Activated T-helper 1 cell treated with Interleukin-2 at 50 U/mL for 16 hours (primary cell): ENCODE measurements around the gene IDH2.

Source experiments
- DNase-seq: peaks from one replicate; pipeline ENCODE4 v3.0.0-alpha.2; 2020; ENCODE audit warnings: low read depth

The IDH2 gene

DNA sequence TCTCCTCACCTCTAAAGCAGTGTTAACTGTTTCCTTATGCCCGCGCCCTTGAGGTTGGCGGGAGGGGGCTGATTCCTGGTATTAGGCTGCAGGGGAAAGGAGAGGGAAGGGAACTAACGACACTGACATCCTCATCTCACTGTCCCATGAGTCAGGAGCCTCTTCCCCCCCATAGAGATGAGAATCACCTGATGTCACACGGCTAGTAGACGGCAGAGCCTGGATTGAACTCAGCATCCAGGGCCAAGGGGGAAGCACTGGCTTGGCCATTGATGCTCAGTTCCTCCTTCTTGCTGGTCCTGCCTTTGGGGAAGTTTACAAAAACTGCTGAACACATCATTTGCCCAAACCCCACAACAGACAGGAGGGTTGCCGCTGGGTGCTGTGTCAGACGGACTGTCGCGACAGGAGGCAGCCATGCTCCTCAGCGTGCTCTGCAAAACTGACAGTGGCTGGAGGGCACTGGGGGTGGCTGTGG, 38.5 kb downstream of the IDH2 start:
- no peak for DNase-seq

DNA sequence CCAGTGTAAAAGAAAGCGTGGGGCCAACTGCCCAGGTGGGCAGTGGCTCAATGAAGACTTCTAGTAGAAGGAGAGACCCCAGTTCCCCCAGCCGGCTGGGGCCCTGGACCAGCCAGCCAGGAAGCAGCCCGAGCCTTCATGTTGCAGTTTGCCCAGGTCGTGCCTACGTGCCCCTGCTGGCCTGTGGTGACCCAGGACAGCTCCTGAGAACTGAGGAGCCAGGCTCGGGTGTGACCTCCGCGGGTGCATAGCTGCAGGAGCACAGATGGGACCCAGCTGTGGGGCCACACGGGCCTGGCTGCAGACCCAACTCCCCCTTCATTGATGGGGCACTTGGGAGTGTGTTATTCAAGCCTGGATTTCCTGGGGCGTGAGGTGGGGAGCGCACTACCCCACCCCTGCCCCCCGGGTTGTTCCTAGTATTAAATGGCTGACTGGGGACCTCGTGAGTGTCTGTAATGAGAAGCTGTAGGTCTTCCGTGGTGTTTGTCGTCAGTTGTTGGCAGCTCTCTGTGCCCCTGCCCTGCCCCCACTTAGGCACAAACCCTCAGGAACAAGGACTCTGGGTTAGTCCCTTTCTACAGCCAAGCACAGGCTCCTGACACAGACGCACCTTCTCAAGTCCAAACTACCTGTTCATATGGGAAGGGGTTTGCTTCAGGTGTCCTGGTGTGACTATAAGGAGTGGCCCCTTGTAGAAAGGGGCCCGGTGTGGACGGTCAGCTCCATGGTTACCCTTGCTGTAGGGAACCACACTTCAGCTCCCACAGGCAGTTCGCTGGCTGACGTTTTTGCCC, 39.1 kb downstream of the IDH2 start:
- no peak for DNase-seq

DNA sequence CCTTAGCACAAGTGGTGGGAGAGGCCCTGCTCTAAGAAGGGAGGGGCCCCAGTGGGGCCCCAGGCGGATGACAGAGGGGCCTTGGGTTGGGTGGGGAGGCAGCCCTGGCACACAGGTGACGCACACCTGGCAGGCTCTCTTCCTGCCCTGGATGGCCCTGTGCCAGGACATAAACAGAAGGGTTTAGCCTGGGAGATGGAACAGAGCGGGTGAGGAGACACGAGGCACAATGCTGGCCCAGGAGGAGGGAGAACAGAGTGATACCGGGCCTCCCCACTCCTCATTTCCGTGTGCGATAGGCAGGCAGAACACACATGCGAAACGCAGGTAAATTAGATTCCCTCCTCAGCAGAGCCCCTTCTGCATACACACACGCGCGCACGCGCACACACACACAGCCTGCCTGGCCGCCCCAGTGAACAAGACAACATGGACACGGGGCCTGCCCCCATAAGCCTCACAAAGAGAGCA, 39.8 kb downstream of the IDH2 start:
- peak; percentile 27 for DNase-seq

DNA sequence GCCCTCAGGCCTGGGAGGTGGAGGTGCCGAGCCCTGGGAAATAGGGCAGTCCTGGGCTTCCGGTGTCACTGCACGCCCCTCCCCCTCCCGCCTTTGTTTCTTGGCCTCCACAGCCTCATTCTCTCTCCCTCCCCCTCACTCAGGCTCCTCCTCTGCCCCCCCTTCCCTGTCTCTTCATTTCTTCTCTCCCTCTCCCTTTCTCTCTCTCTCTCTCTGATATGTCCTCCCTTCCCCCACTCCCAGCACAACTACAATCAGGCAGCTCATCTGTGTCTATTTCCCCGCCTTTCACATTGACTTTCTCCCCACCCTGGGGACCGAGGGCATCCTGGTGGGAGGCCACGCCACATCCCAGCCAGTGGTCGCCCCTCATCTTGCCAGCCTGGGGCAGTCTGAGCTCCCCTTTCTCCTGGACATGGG, 40.2 kb downstream of the IDH2 start:
- DNase-seq = peak; percentile 20

DNA sequence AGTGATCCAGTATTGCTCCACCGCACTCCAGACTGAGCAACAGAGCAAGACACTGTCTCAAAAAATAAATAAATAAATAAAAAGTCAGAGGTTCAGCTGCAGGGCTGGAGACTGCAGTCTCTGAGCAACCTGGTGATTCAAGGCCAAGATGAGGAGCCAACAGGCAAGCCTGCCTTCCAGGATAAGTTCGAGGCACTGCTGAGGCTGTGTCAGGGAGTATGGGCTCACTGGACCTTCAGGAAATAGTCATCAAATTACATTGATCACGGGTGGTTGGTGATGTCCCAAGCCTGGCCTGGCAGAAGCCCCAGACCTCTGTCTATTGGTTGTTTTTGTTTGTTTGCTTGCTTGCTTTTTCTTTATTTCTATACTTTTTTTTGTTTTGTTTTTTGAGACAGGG, 41.5 kb downstream of the IDH2 start:
- no peak for DNase-seq

DNA sequence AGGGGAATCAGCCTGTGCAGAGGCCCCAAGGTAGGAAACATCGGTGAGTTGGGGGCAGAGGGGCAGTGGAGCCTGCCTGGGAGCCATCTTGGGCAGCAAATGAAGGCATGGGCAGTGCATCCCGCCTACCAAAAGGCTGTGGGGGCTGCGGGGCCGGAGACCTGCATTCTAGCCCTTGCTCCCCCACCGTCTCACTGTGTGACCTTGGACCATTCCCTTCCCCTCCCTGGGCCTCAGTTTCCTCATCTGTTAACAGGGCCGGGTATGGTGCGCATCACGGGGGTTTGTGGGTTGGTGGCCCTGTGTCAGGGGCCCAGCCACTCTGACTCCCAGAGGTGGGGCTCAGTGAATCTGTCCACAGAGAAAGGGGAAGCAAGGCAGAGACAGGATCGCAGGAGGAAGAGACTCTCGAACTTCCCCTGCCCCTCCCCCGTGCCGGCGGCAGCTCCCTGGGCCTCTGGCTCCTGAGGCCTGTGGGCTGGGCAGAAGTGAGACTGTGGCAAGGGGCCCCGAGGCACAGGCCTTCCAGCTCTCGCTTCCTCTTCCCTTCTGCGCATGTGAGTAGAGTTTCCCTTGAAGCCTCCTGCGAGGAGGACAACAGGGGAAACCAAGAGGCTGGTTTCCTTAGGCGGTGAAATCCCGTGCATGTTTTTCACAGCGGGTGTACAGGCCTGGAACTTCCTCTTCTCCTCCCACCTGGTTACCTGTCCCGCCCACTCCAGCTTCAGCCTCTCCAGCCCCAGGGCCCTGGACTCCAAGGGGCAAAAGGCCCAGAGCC, 42.9 kb downstream of the IDH2 start:
- DNase-seq = peak; percentile 46

DNA sequence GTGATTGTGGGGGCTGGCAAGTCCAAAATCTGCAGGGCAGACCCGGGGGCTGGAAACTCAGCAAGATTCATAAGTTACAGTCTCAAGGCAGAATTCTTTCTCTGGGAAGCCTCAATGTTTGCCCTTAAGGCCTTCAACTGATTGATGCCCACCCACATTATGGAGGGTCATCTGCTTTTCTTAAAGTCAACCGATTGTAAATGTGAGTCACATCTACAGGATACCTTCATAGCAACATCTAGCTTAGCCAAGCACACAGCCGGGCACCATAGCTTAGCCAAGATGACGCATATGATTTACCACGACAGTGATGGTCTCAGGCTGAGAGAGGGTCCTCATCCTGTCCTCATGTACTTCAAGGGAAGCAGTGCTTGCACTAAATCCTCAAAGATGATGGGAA, 43.5 kb downstream of the IDH2 start:
- no peak for DNase-seq

DNA sequence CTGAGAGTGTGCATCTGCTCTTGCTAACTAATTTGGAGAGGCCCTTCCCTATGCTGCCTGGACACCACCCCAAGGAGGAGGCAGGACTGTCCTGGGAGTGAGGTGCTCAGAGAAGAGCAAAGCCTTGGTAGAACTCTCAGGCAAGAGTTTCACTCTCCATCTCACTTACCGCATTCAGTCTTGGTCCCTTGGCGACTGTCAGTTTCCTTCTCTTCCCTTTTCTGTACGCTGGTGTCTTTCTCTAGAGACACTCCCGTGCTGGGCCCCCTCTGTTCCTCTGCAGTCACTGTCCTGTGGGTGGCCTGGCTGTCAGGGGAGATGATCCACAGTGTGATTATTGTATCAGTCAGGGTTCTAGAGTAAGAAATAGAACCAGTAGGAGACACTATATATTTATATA, 44.0 kb downstream of the IDH2 start:
- no peak for DNase-seq

DNA sequence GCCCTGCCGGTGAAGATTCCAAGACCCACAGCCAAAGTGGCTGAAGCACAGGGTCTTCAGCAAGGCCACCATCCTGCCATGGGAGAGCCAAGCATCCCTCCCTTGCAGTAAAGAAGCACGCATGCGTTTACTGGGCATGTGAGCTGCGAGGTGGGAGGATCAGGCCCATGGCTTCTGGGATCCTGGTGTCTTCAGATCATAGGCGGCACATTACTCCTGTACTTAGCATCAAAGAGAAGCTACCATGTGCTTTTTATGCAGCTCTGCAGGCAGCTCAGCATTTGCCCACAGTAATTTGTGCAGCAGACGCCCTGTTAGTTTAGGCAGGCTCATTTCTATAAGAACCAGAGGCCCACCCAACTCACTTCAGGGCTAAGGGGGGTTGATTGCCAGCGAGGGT, 45.7 kb downstream of the IDH2 start:
- DNase-seq = no peak

DNA sequence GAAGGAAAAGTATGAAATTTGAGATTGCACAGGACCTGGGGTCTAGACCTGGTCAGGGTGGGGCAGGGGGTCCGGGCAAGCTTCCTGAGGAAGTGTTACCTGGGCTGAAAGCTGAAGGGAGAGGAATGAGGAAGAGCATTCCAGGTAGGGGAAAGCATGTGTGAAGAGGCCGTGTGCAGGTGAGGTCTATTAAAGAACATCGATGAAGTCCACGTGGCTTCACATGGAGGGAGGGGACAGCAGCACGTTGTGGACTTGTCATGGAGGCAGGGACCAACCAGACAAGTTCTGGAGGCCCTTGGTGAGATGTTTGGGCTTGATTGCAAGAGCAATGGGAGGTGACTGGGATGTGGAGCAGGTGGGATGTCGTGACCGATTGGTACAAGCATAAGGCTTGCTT, 47.1 kb downstream of the IDH2 start:
- no peak for DNase-seq

DNA sequence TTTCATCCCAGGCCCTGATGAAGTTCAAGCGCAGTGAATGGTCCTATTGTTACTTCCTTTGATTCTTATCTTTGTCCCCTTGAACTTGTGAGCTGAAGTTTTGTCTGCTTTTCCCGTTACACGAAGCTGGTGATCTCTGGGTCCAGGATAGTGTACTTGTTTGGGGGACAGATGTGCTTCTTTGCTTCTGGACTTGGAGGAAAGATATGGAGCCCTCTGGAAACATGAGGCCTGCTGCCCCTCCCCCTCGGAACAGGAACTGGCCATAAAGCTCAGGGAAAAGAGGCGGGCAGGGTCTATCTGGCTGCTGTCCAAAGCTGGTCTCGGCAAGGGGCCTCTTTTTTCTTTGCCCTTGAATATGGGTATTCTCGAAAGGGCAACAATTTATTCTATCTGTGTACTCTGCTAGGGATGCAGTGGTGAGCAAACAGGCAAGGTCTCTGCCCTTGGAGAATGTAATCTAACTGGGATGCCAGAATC, 47.6 kb downstream of the IDH2 start:
- no peak for DNase-seq

DNA sequence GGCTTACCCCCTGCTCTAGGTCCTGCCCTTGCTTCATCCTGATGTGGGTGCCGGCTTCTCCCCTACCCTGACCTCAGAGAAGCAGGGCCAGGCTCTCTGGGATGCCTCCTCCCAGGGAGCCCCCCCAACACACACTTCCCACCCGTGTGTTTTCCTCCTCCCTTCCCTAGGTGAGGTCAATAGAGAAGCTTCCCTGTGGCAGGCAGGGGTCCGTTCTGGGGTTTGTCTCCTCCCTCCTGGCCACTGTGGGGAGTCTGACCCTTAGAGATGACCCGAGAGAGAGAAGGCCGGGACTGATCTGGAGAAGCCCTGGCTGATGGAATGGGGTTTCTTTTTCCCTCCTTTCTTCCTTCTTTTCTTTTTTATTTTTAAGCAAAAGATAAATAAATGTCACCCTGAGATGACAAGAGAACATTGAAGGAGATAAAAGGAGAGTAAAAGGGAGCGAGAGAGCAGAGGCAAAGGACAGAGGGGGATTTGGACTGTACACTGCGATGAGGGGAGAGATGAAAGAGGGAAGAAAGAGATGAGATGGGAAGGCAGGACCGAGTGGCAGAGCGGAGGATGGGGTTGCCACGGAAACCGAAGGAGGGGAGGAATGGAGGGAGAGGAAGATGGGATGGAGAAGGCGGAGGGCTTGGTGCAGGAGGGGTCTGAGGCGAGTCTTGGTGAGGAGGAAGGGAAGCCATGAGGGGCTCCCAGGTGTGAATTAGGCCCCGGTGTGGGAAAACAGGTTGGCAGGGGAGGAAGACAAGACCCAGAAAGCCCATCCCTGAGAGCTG, 48.4 kb downstream of the IDH2 start:
- no peak for DNase-seq

DNA sequence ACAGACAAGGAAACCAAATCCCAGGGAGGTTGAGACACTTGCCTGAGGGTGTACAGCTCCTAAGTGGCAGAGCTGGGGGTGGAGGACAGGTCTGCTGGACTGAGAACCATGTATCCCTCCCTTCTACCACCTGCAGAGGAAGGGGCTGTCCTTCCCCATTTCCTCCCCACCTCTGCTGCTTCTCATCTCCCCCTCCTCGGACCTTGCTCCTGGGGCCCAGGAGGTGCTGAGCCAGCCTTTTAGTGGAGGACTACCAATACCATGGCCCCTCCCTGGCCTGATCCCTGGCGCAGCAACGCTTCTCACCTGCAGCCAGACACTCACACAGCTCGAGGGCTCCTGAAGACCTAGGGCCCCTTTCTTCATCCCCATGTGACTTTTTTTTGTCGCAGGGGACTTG, 50.4 kb downstream of the IDH2 start:
- no peak for DNase-seq

DNA sequence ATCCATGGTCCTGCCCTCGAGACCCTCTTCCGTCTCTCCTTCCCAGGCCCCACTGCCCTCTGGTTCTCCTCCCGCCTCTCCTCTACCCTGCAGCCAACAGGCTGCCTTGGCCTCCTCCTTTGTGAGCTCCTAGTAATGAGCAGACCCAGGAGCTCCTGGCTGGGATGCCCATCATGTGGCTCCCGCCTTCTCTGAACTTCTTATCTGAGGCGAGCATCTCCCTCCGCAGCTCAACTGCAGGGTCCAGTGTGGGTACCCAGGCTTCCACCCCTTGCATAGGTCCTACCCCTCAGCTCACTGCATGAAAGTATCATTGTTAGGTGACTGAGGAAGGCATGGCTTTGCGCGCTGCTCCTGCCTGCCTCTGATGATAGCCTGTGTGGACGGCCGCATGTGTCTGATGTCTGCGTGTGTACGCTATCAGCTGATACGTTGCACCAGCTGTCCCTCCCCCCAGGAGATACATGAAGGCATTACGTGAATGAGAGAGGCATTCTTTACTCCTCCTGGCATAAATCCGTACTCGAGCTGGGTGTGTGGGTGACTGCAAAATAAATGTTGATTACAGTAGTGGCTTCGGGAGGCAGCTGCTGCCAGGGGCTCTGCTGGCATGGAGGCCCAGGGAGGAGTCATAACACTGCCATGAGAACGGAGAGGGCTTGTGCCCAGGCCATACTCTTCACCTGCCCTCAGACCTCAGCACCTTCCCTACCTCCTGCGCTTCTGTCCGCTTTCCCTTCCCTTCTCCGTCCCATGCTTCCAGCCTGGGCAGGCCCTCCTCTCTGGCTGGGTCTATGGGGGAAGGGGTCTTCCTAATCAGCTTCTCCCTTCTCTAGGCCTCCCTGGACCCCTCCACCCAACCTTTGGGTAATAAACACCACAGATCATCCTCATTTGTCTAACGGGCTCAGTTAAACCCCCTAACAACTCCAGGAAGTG, 52.3 kb downstream of the IDH2 start:
- no peak for DNase-seq

DNA sequence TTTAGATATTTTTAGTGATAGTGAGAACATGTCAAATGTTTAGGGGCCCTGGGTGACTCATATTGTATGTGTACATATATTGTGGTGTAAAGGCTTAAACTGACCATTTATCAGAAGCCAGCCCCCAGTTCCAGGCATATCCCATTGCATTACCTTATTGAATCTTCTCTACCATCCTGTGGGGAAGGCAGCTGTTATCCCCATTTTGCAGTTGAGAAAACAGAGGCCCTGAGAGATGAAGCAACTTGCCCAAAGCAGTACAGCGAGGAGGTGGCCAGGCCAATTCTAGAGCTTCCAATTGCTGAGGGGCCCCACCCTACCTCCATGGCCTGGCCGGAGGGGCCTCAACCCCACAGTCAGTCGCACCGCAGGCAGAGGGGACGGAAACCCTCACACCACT, 53.2 kb downstream of the IDH2 start:
- no peak for DNase-seq

DNA sequence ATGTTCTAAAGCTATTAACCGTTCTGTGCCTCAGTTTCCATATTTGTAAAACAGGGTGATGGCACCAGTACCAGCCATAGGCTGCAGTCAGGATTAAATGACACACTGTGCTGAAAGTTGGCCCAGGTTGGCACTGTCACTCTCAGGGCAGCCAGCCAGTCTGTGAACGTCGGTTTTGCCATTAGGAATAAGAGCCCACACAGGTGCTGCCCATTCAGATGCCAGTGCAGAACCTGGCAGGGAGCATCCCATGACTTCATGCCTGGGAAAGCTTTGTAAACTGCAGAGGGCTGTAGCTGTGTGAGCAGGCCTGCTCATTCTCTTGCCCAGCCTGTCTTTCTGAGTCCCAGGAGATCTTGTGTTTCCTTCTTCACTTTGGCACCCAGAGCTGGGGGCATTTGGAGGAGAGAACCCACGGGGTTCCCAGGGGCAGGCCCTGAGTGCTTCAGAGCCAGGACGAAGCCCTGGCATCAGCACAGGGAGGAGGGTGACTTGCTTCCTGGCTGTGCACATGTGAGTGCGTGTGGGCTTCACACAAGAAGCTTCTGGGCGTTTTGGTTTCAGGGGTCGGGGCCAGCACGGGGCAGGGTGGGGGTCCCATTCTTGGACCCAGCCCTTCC, 54.2 kb downstream of the IDH2 start:
- DNase-seq = no peak

DNA sequence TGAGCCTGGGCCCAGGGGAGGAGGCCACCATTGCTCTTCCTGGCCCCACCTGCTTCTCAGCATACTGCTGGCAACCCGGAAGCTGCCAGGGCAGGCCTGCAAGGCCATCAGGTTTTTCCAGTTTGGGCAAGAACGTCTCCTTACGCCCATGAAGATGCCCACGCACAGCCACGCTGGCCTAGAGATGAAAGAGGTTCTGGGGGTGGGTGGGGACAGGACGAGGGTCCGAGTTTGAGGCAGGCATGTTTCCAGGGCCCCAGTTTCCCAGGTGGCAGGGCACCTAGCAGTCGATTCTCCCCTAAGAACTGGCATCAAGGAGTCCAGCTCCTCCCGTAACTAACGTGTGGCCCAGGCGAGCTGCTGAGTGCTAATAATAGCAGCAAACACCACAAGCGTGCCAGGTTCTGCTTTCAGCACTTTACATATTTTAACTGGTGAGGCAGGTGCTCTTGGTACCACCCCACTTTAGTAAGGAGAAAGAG, 55.3 kb downstream of the IDH2 start:
- no peak for DNase-seq

DNA sequence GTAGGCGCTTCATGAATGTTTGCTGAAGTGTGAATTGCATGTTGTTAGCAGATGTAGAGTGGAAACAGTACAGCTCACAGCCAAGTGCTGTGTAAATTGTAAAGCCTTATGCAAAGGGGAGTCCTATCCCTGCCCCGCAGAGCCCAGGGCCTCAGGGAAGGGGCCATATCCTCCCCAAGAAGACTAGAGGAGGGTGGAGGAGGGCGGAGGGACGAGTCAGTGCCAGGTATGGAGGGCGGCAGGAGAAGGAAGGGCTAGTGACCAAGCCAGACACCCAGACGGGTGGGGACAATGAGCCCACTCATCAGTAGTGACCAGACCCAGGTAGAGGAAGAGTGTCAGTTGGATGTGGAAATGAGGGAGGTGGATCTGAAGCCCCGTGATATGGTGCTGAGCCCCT, 56.0 kb downstream of the IDH2 start:
- DNase-seq = no peak

DNA sequence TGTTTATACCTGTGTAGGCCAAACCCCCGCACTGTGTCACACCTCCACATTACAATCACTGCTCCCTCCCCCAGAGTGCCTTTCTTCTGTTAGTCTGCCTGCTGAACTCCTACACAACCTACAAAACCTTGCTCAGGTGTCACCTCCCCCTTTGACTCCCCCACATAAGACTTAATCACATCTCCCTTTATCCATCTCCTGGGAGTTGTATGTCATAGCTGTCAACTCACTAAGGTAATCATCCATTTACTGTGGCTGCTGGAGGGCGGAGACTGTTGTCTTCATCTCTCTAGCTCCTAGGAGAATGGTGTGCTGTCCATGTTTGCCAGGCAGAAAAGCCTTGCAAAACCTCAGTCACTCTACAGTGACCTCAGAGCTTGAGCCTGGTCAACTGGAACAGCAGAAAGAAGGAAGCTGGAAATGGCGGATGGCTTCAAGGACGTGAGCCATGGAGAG, 57.3 kb downstream of the IDH2 start:
- no peak for DNase-seq

DNA sequence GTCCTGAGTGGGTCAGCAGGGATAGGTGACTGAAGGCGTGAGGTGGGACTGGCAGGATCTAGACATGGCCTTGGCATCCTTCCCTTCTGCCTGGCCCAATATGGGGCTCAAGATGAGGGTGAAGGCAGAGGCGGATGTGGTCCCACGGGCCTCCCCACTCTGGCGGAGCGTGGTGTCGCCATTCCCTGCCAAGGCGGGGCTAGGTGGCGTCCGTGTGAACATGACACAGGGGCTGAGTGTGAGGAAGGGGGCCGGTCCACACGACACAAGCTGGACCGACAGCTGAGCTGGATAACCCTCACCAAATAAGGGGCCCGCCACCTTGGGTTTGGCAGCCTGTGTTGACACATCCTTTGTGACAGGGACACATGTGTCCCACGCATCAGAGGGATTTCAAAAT, 58.1 kb downstream of the IDH2 start:
- DNase-seq = no peak
